ENCODE data around the gene IPPK. TPM values are rescaled to one million over a fixed set of nuclear protein-coding genes. Genes with fewer than 3 reads are reported as not detected.

The IPPK gene
- total and polyA plus RNA-seq, 2 donors (not counting 1 experiment from before 2014, with no cell fraction given): 11.1 to 16.4 TPM

- Histone ChIP-seq H3K79me2 (ENCODE audit: control insufficient read depth, insufficient read depth, low read length) (no peaks in the 10 kb centered on the region), H3K9ac (ENCODE audit: insufficient read depth, low read length) (no peak overlapping the region), H3K27me3 (ENCODE audit: control insufficient read depth, insufficient read depth, low read length) (no peaks in the 10 kb centered on the region), H3K9me3 (ENCODE audit: control insufficient read depth, insufficient read depth, low read depth, low read length) (no peaks in the 10 kb centered on the region), H2AFZ (ENCODE audit: low read length) (no peak overlapping the region), H3K27ac (ENCODE audit: insufficient read depth, low read length) (no peak overlapping the region), H3K4me2 (ENCODE audit: extremely low read depth, insufficient read depth, low read length) (no peak overlapping the region), H3K36me3 (ENCODE audit: control insufficient read depth, insufficient read depth, low read length) (peaks cover 17% of the 10 kb centered on the region), H3K4me1 (ENCODE audit: control insufficient read depth, extremely low read depth, insufficient read depth, low read length) (no peaks in the 10 kb centered on the region), H3K4me3 (replicated peaks in 1 of 4; ENCODE audit: control extremely low read depth in 1 of 4, insufficient read depth in 1 of 4, low read depth in 3 of 4, low read length in 4 of 4) (no peak overlapping the region), H4K20me1 (ENCODE audit: control insufficient read depth, extremely low read depth, insufficient read depth, low read length) (no peaks in the 10 kb centered on the region)
- TF ChIP-seq EZH2 (IDR thresholded peaks at IDR 0.05; ENCODE audit: low read length, missing control alignments) (no peak), CTCF (conservative IDR thresholded peaks at IDR 0.05 in 1 of 2, IDR thresholded peaks at IDR 0.05 in 1 of 2; ENCODE audit: low read depth in 1 of 2, low read length in 2 of 2) (peak in 1 of 2 donors; percentile 12)
- no peak for DNase-seq (ENCODE audit: low read depth in 2 of 2)
These were observed 33.3 kb downstream of the IPPK start for GRCh38 chr9:92636627-92637026.

- no peak for DNase-seq (ENCODE audit: low read depth in 2 of 2)
- Histone ChIP-seq H3K4me1 (ENCODE audit: control insufficient read depth, extremely low read depth, insufficient read depth, low read length) (no peaks in the 10 kb centered on the region), H4K20me1 (ENCODE audit: control insufficient read depth, extremely low read depth, insufficient read depth, low read length) (no peaks in the 10 kb centered on the region), H3K36me3 (ENCODE audit: control insufficient read depth, insufficient read depth, low read length) (peaks cover 17% of the 10 kb centered on the region), H3K9ac (ENCODE audit: insufficient read depth, low read length) (no peak overlapping the region), H3K4me2 (ENCODE audit: extremely low read depth, insufficient read depth, low read length) (no peak overlapping the region), H3K27me3 (ENCODE audit: control insufficient read depth, insufficient read depth, low read length) (no peaks in the 10 kb centered on the region), H2AFZ (ENCODE audit: low read length) (no peak overlapping the region), H3K79me2 (ENCODE audit: control insufficient read depth, insufficient read depth, low read length) (no peaks in the 10 kb centered on the region), H3K9me3 (ENCODE audit: control insufficient read depth, insufficient read depth, low read depth, low read length) (no peaks in the 10 kb centered on the region), H3K4me3 (replicated peaks in 1 of 4; ENCODE audit: control extremely low read depth in 1 of 4, insufficient read depth in 1 of 4, low read depth in 3 of 4, low read length in 4 of 4) (no peak overlapping the region), H3K27ac (ENCODE audit: insufficient read depth, low read length) (no peak overlapping the region)
- TF ChIP-seq CTCF (conservative IDR thresholded peaks at IDR 0.05 in 1 of 2, IDR thresholded peaks at IDR 0.05 in 1 of 2; ENCODE audit: low read depth in 1 of 2, low read length in 2 of 2): no peak
These were observed 34.2 kb downstream of the IPPK start for GRCh38 chr9:92635760-92636159.

GRCh38 chr9:92634712-92635605, 35.0 kb downstream of the IPPK start:
- Histone ChIP-seq H3K9ac (ENCODE audit: insufficient read depth, low read length) (no peak overlapping the region), H2AFZ (ENCODE audit: low read length) (peak overlapping the region; percentile 51), H4K20me1 (ENCODE audit: control insufficient read depth, extremely low read depth, insufficient read depth, low read length) (no peaks in the 10 kb centered on the region), H3K27ac (ENCODE audit: insufficient read depth, low read length) (no peak overlapping the region), H3K4me2 (ENCODE audit: extremely low read depth, insufficient read depth, low read length) (no peak overlapping the region), H3K27me3 (ENCODE audit: control insufficient read depth, insufficient read depth, low read length) (no peaks in the 10 kb centered on the region), H3K79me2 (ENCODE audit: control insufficient read depth, insufficient read depth, low read length) (no peaks in the 10 kb centered on the region), H3K4me1 (ENCODE audit: control insufficient read depth, extremely low read depth, insufficient read depth, low read length) (no peaks in the 10 kb centered on the region), H3K4me3 (replicated peaks in 1 of 4; ENCODE audit: control extremely low read depth in 1 of 4, insufficient read depth in 1 of 4, low read depth in 3 of 4, low read length in 4 of 4) (no peak overlapping the region), H3K9me3 (ENCODE audit: control insufficient read depth, insufficient read depth, low read depth, low read length) (no peaks in the 10 kb centered on the region), H3K36me3 (ENCODE audit: control insufficient read depth, insufficient read depth, low read length) (peaks cover 13% of the 10 kb centered on the region)
- TF ChIP-seq EZH2 (IDR thresholded peaks at IDR 0.05; ENCODE audit: low read length, missing control alignments) (no peak), CTCF (conservative IDR thresholded peaks at IDR 0.05 in 1 of 2, IDR thresholded peaks at IDR 0.05 in 1 of 2; ENCODE audit: low read depth in 1 of 2, low read length in 2 of 2) (peak; percentile 97 to 98)
- peak; percentile 53 to 81 for DNase-seq (ENCODE audit: low read depth in 2 of 2)

All from fibroblast of lung (primary cell).